Liver (tissue), 3 donors: Measurements from ENCODE around the gene THOC2.

Experiments used
- ATF3 ChIP-seq: IDR thresholded peaks from 2 replicates; pipeline ENCODE4 v1.6.1; 2016; ENCODE audit warnings: antibody characterized with exemption
- EGR1 ChIP-seq, 2 donors: IDR thresholded peaks; 2 replicates each; pipeline ENCODE4 v1.6.1; 2016 to 2018; ENCODE audit warnings: antibody characterized with exemption in 2 of 2, low read depth in 2 of 2
- GABPA ChIP-seq, 2 donors: IDR thresholded peaks in 1 of 2; conservative IDR thresholded peaks in 1 of 2; 2 replicates each; pipeline ENCODE4 v1.6.1; 2016; ENCODE audit warnings: antibody characterized with exemption in 2 of 2, mild to moderate bottlenecking in 1 of 2, moderate library complexity in 1 of 2
- JUND ChIP-seq, 2 donors: IDR thresholded peaks; 2 replicates each; pipeline ENCODE4 v1.6.1; 2016; ENCODE audit warnings: antibody characterized with exemption in 2 of 2
- NR2F2 ChIP-seq: IDR thresholded peaks from 2 replicates; pipeline ENCODE4 v1.6.1; 2016; ENCODE audit warnings: antibody characterized with exemption
- RAD21 ChIP-seq, 2 donors: IDR thresholded peaks; 2 replicates each; pipeline ENCODE4 v1.6.1; 2016; ENCODE audit warnings: antibody characterized with exemption in 2 of 2, mild to moderate bottlenecking in 2 of 2
- REST ChIP-seq: IDR thresholded peaks from 2 replicates; pipeline ENCODE4 v1.6.1; 2016; ENCODE audit warnings: antibody characterized with exemption, mild to moderate bottlenecking
- TF ChIP-seq, protein P1 (sequence below): fragments of 150-350 bp; IDR thresholded peaks from 2 replicates; pipeline ENCODE4 v1.5.1; 2017; ENCODE audit warnings: improper control_type of control experiment, low read depth, low read length; ENCODE audit not compliant: missing input control
- TF ChIP-seq, protein P2 (sequence below): IDR thresholded peaks from 2 replicates; pipeline ENCODE4 v1.6.1; 2016; ENCODE audit warnings: antibody characterized with exemption
- TF ChIP-seq, protein P3 (sequence below): IDR thresholded peaks from 2 replicates; pipeline ENCODE4 v1.6.1; 2016; ENCODE audit warnings: antibody characterized with exemption
- donor health status: healthy.
- donor health status: healthy.

- TF ChIP-seq, protein P1, sequence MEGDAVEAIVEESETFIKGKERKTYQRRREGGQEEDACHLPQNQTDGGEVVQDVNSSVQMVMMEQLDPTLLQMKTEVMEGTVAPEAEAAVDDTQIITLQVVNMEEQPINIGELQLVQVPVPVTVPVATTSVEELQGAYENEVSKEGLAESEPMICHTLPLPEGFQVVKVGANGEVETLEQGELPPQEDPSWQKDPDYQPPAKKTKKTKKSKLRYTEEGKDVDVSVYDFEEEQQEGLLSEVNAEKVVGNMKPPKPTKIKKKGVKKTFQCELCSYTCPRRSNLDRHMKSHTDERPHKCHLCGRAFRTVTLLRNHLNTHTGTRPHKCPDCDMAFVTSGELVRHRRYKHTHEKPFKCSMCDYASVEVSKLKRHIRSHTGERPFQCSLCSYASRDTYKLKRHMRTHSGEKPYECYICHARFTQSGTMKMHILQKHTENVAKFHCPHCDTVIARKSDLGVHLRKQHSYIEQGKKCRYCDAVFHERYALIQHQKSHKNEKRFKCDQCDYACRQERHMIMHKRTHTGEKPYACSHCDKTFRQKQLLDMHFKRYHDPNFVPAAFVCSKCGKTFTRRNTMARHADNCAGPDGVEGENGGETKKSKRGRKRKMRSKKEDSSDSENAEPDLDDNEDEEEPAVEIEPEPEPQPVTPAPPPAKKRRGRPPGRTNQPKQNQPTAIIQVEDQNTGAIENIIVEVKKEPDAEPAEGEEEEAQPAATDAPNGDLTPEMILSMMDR, result no peak
- TF ChIP-seq, protein P2, sequence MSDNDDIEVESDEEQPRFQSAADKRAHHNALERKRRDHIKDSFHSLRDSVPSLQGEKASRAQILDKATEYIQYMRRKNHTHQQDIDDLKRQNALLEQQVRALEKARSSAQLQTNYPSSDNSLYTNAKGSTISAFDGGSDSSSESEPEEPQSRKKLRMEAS, result no peak
- TF ChIP-seq NR2F2 (no peak), REST (no peak), GABPA (IDR thresholded peaks at IDR 0.05 in 1 of 2, conservative IDR thresholded peaks at IDR 0.05 in 1 of 2) (no peak), JUND (IDR thresholded peaks at IDR 0.05) (no peak), ATF3 (no peak), RAD21 (IDR thresholded peaks at IDR 0.05) (no peak), EGR1 (IDR thresholded peaks at IDR 0.05; ENCODE audit: low read depth in 2 of 2) (no peak)
- TF ChIP-seq, protein P3, sequence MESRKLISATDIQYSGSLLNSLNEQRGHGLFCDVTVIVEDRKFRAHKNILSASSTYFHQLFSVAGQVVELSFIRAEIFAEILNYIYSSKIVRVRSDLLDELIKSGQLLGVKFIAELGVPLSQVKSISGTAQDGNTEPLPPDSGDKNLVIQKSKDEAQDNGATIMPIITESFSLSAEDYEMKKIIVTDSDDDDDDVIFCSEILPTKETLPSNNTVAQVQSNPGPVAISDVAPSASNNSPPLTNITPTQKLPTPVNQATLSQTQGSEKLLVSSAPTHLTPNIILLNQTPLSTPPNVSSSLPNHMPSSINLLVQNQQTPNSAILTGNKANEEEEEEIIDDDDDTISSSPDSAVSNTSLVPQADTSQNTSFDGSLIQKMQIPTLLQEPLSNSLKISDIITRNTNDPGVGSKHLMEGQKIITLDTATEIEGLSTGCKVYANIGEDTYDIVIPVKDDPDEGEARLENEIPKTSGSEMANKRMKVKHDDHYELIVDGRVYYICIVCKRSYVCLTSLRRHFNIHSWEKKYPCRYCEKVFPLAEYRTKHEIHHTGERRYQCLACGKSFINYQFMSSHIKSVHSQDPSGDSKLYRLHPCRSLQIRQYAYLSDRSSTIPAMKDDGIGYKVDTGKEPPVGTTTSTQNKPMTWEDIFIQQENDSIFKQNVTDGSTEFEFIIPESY, result no peak
Observed at GRCh38 chrX:123731987-123732669, 724 bp downstream of the THOC2 start.
